Measurements from ENCODE around the gene MGAT5B.
"Not testable (repeated sequence)": the region's sequence is repeated elsewhere in the genome, so short reads cannot be mapped to it uniquely, and the experiment has no call there.

Gene MGAT5B

GRCh38 chr17:76847031-76847430, 21.2 kb upstream of the MGAT5B start:
- DNase-seq, result no peak

GRCh38 chr17:76848670-76849069, 19.5 kb upstream of the MGAT5B start:
- DNase-seq, result no peak

- not testable (repeated sequence) for DNase-seq
These were observed 19.0 kb upstream of the MGAT5B start for GRCh38 chr17:76849160-76849559.

- DNase-seq, result no peak
These were observed 15.4 kb upstream of the MGAT5B start for GRCh38 chr17:76852843-76853242.

- no peak for DNase-seq
These were observed 13.1 kb upstream of the MGAT5B start for GRCh38 chr17:76855105-76855504.

GRCh38 chr17:76862079-76862478, 6.1 kb upstream of the MGAT5B start:
- no peak for DNase-seq

GRCh38 chr17:76862494-76862893, 5.7 kb upstream of the MGAT5B start:
- no peak for DNase-seq

- no peak for DNase-seq
These were observed 4.2 kb upstream of the MGAT5B start for GRCh38 chr17:76864024-76864423.

- no peak for DNase-seq
These were observed 3.0 kb upstream of the MGAT5B start for GRCh38 chr17:76865174-76865573.

GRCh38 chr17:76866203-76866602, 2.0 kb upstream of the MGAT5B start:
- no peak for DNase-seq

- DNase-seq, result no peak
These were observed 1.2 kb upstream of the MGAT5B start for GRCh38 chr17:76866774-76867577.

- no peak for DNase-seq
These were observed 527 bp upstream of the MGAT5B start for GRCh38 chr17:76867578-76868175.

GRCh38 chr17:76868669-76869495, 678 bp downstream of the MGAT5B start:
- no peak for DNase-seq

GRCh38 chr17:76869496-76870376, 1.5 kb downstream of the MGAT5B start:
- DNase-seq, result no peak

GRCh38 chr17:76870377-76870714, 2.1 kb downstream of the MGAT5B start:
- DNase-seq, result no peak

GRCh38 chr17:76871668-76872067, 3.5 kb downstream of the MGAT5B start:
- no peak for DNase-seq

- no peak for DNase-seq
These were observed 4.1 kb downstream of the MGAT5B start for GRCh38 chr17:76872221-76872873.

- no peak for DNase-seq
These were observed 4.6 kb downstream of the MGAT5B start for GRCh38 chr17:76872874-76873221.

GRCh38 chr17:76873856-76874255, 5.7 kb downstream of the MGAT5B start:
- DNase-seq, result no peak

- DNase-seq, result no peak
These were observed 9.2 kb downstream of the MGAT5B start for GRCh38 chr17:76877437-76877836.

- DNase-seq, result no peak
These were observed 10.4 kb downstream of the MGAT5B start for GRCh38 chr17:76878568-76878967.

- no peak for DNase-seq
These were observed 11.1 kb downstream of the MGAT5B start for GRCh38 chr17:76879254-76879653.

Data from inflammatory macrophage (primary cell).